Sigmoid colon (tissue), 3 donors: ENCODE measurements around the gene SEC24D.
"Not testable (repeated sequence)": the region's sequence is repeated elsewhere in the genome, so short reads cannot be mapped to it uniquely, and the experiment has no call there.

Source experiments
- CTCF ChIP-seq, 4 experiments: fragments of 450-650 bp in 3 of 4; fragments of 200-600 bp in 1 of 4; IDR thresholded peaks; one replicate each; pipeline ENCODE4 v1.5.1; 2016 to 2019; ENCODE audit warnings: antibody characterized with exemption in 4 of 4, mild to moderate bottlenecking in 3 of 4, moderate library complexity in 2 of 4
- POLR2A ChIP-seq, 2 donors: fragments of 450-650 bp; IDR thresholded peaks; one replicate each; pipeline ENCODE4 v1.6.1; 2016; ENCODE audit warnings: antibody characterized with exemption in 2 of 2, mild to moderate bottlenecking in 2 of 2, moderate library complexity in 2 of 2

GRCh38 chr4:118878507-118878906 is 42.6 kb upstream of the SEC24D start:
- TF ChIP-seq CTCF, POLR2A (IDR thresholded peaks at IDR 0.05): not testable (repeated sequence)
